22Rv1 (cell line): ENCODE measurements around the gene PTK7.

Experiments used
- CTCF ChIP-seq: fragments of 450-650 bp; IDR thresholded peaks from 2 replicates; pipeline ENCODE4 v1.5.1; 2017; ENCODE audit warnings: mild to moderate bottlenecking
- ZFX ChIP-seq: fragments of 450-650 bp; IDR thresholded peaks from 2 replicates; pipeline ENCODE4 v1.6.1; 2017; ENCODE audit warnings: antibody characterized with exemption, borderline replicate concordance

GRCh38 chr6:43089467-43089866, 13.4 kb downstream of the PTK7 start:
- no peak for TF ChIP-seq CTCF
- TF ChIP-seq ZFX = no peak
